H1 (cell line): ENCODE measurements around the gene APLP2. TPM values are rescaled to one million over a fixed set of nuclear protein-coding genes. Genes with fewer than 3 reads are reported as not detected.
A peak's percentile ranks its signal among the peaks of the same experiment; 100 is the strongest.

Experiments used
- CTCF ChIA-PET: fragments of 300-600 bp; sonication (Branson Sonifier 250); formaldehyde crosslinking; loops from one replicate; lab custom pipeline; 2021; ENCODE audit not compliant: partially characterized antibody; lab: Charles Lee
- POLR2A ChIA-PET: fragments of 300-600 bp; sonication (Branson Sonifier 250); formaldehyde crosslinking; loops from one replicate; lab custom pipeline; 2021; ENCODE audit warnings: inconsistent platforms; ENCODE audit not compliant: partially characterized antibody; lab: Charles Lee
- DNase-seq, 2 experiments: peaks; one replicate each; pipeline versions ENCODE4 v3.0.0 to v3.0.0-alpha.2; 2010 to 2022; ENCODE audit warnings: low spot score in 2 of 2, low read depth in 1 of 2, mixed read lengths in 1 of 2
- FAIRE-seq: peaks from 2 replicates; lab custom pipeline; 2011; peaks lifted over from hg19 to GRCh38; lab: Jason Lieb, UNC
- H2AFZ ChIP-seq: 2 replicates; pipeline ENCODE4 v1.8.1; 2012; ENCODE audit warnings: low read length, inconsistent platforms
- H2AK5ac ChIP-seq: 2 replicates; pipeline ENCODE4 v1.6.1; 2013; ENCODE audit warnings: low read depth, low read length
- H2BK120ac ChIP-seq: replicated peaks from 2 replicates; pipeline ENCODE3; 2013; ENCODE audit warnings: low read depth, low read length, inconsistent platforms
- H2BK12ac ChIP-seq: 2 replicates; pipeline ENCODE4 v1.6.1; 2013; ENCODE audit warnings: low read depth, low read length
- H2BK15ac ChIP-seq: 2 replicates; pipeline ENCODE4 v1.6.1; 2013; ENCODE audit warnings: low read length
- H2BK20ac ChIP-seq: 2 replicates; pipeline ENCODE4 v1.6.1; 2013; ENCODE audit warnings: low read length
- H2BK5ac ChIP-seq: 2 replicates; pipeline ENCODE4 v1.6.1; 2013; ENCODE audit warnings: low read depth, low read length
- H3K14ac ChIP-seq: 2 replicates; pipeline ENCODE4 v1.6.1; 2013; ENCODE audit warnings: inconsistent platforms; ENCODE audit not compliant: insufficient read length
- H3K18ac ChIP-seq: 2 replicates; pipeline ENCODE4 v1.6.1; 2013; ENCODE audit warnings: low read length; ENCODE audit errors: extremely low read depth
- H3K23ac ChIP-seq: 2 replicates; pipeline ENCODE4 v1.6.1; 2013; ENCODE audit warnings: inconsistent platforms; ENCODE audit not compliant: insufficient read length
- H3K23me2 ChIP-seq: 2 replicates; pipeline ENCODE4 v1.6.1; 2013; ENCODE audit warnings: low read depth, low read length
- H3K27ac ChIP-seq: 2 replicates; pipeline ENCODE4 v1.6.1; 2011; ENCODE audit warnings: low read depth, low read length, inconsistent platforms
- H3K27me3 ChIP-seq, 4 experiments: replicated peaks in 1 of 4; 1 replicate in 1 of 4; 2 replicates in 3 of 4; pipeline versions ENCODE4 v1.6.1 to v1.8.1; 2011 to 2013; ENCODE audit warnings: low read length in 3 of 4, mild to moderate bottlenecking in 3 of 4, inconsistent platforms in 2 of 4, mixed read lengths in 2 of 4, moderate library complexity in 1 of 4; ENCODE audit not compliant: control insufficient read depth in 3 of 4, insufficient read depth in 3 of 4; ENCODE audit errors: extremely low read depth in 1 of 4
- H3K36me3 ChIP-seq, 4 experiments: 2 replicates each; pipeline versions ENCODE4 v1.6.1 to v1.8.1; 2011 to 2013; ENCODE audit warnings: mild to moderate bottlenecking in 4 of 4, low read length in 3 of 4, moderate library complexity in 2 of 4, control low read depth in 1 of 4, inconsistent platforms in 1 of 4; ENCODE audit not compliant: insufficient read depth in 4 of 4, control insufficient read depth in 2 of 4
- H3K4ac ChIP-seq: replicated peaks from 2 replicates; pipeline ENCODE3; 2013; ENCODE audit warnings: low read length, low read depth, mixed read lengths, inconsistent platforms; ENCODE audit not compliant: insufficient read length
- H3K4me1 ChIP-seq, 4 experiments: replicated peaks in 1 of 4; 1 replicate in 1 of 4; 2 replicates in 3 of 4; pipeline versions ENCODE4 v1.6.1 to v1.8.1; 2011 to 2013; ENCODE audit warnings: low read length in 3 of 4, inconsistent platforms in 2 of 4, mixed read lengths in 1 of 4; ENCODE audit not compliant: insufficient read depth in 4 of 4, control insufficient read depth in 3 of 4
- H3K4me2 ChIP-seq, 2 experiments: 2 replicates each; pipeline versions ENCODE4 v1.6.1 to v1.8.1; 2011 to 2013; ENCODE audit warnings: low read depth in 2 of 2, low read length in 2 of 2, control low read depth in 1 of 2, inconsistent platforms in 1 of 2, mild to moderate bottlenecking in 1 of 2; ENCODE audit not compliant: insufficient read depth in 1 of 2
- H3K4me3 ChIP-seq, 4 experiments: fragments of 200-600, 300-600 bp in 1 of 4; sonication (generic), shearing (Covaris generic), sonication (Bioruptor Twin) in 1 of 4; 2 replicates each; pipeline versions ENCODE4 v1.5.1 to v1.8.1; 2011 to 2016; ENCODE audit warnings: low read length in 4 of 4, low read depth in 3 of 4, control low read depth in 2 of 4, inconsistent platforms in 2 of 4, mild to moderate bottlenecking in 2 of 4, mixed read lengths in 1 of 4, moderate library complexity in 1 of 4; ENCODE audit not compliant: insufficient read depth in 2 of 4; ENCODE audit errors: extremely low read depth in 1 of 4
- H3K56ac ChIP-seq: replicated peaks from 2 replicates; pipeline ENCODE3; 2013; ENCODE audit warnings: low read depth, mild to moderate bottlenecking, mixed read lengths, low read length, inconsistent platforms; ENCODE audit not compliant: insufficient read length
- H3K79me1 ChIP-seq: 2 replicates; pipeline ENCODE4 v1.6.1; 2013; ENCODE audit warnings: low read depth, low read length, control low read depth
- H3K79me2 ChIP-seq, 2 experiments: 2 replicates each; pipeline versions ENCODE4 v1.6.1 to v1.8.1; 2012 to 2013; ENCODE audit warnings: low read length in 2 of 2, mild to moderate bottlenecking in 2 of 2, inconsistent platforms in 1 of 2; ENCODE audit not compliant: insufficient read depth in 2 of 2, control insufficient read depth in 1 of 2
- H3K9ac ChIP-seq, 4 experiments: replicated peaks in 1 of 4; 1 replicate in 1 of 4; 2 replicates in 3 of 4; pipeline versions ENCODE4 v1.6.1 to v1.8.1; 2011 to 2013; ENCODE audit warnings: low read depth in 3 of 4, low read length in 3 of 4, control low read depth in 2 of 4, mild to moderate bottlenecking in 2 of 4, moderate library complexity in 2 of 4, inconsistent platforms in 1 of 4; ENCODE audit errors: extremely low read depth in 1 of 4
- H3K9me3 ChIP-seq, 2 experiments: 2 replicates each; pipeline versions ENCODE4 v1.6.1 to v1.8.1; 2012 to 2013; ENCODE audit warnings: mild to moderate bottlenecking in 2 of 2, moderate library complexity in 2 of 2, control low read depth in 1 of 2, inconsistent platforms in 1 of 2, low read depth in 1 of 2, low read length in 1 of 2, mixed read lengths in 1 of 2; ENCODE audit not compliant: insufficient read depth in 2 of 2
- H4K20me1 ChIP-seq, 2 experiments: replicated peaks in 1 of 2; 2 replicates each; pipeline versions ENCODE3 to v1.8.1; 2011 to 2013; ENCODE audit warnings: inconsistent platforms in 2 of 2, low read length in 2 of 2, mild to moderate bottlenecking in 1 of 2; ENCODE audit not compliant: insufficient read depth in 2 of 2, control insufficient read depth in 1 of 2
- H4K5ac ChIP-seq: 2 replicates; pipeline ENCODE4 v1.6.1; 2013; ENCODE audit warnings: low read length, low read depth, mixed read lengths, inconsistent platforms; ENCODE audit not compliant: insufficient read length
- H4K8ac ChIP-seq: 2 replicates; pipeline ENCODE4 v1.8.0; 2013; ENCODE audit warnings: mild to moderate bottlenecking, moderate library complexity, low read length, inconsistent platforms; ENCODE audit not compliant: insufficient read depth; ENCODE audit errors: extremely low read depth
- H4K91ac ChIP-seq: replicated peaks from 2 replicates; pipeline ENCODE3; 2013; ENCODE audit warnings: low read length, mixed read lengths, inconsistent platforms; ENCODE audit not compliant: insufficient read length
- CBX5 ChIP-seq: fragments of 300-800, 300-1000 bp; sonication (generic); IDR thresholded peaks from 2 replicates; pipeline ENCODE4 v1.7.1; 2016; ENCODE audit warnings: antibody characterized with exemption, low read length, low read depth
- CBX8 ChIP-seq: fragments of 300-800, 300-1000 bp; sonication (generic); IDR thresholded peaks from 2 replicates; pipeline ENCODE4 v1.7.1; 2016; ENCODE audit warnings: low read depth, low read length, borderline replicate concordance
- CHD2 ChIP-seq: IDR thresholded peaks from 2 replicates; pipeline ENCODE4 v1.6.1; 2012; ENCODE audit warnings: low read length, improper control_type of control experiment
- EGR1 ChIP-seq: IDR thresholded peaks from 2 replicates; pipeline ENCODE4 v1.6.1; 2011; ENCODE audit warnings: low read depth, low read length, borderline replicate concordance
- EP300 ChIP-seq, 2 experiments: IDR thresholded peaks; 1 replicate in 1 of 2; 2 replicates in 1 of 2; pipeline ENCODE4 v1.6.1; 2011 to 2012; ENCODE audit warnings: low read depth in 2 of 2, low read length in 2 of 2, mild to moderate bottlenecking in 2 of 2, borderline replicate concordance in 1 of 2, inconsistent platforms in 1 of 2, moderate library complexity in 1 of 2
- JUN ChIP-seq: IDR thresholded peaks from 2 replicates; pipeline ENCODE4 v1.6.1; 2011; ENCODE audit warnings: low read depth, mild to moderate bottlenecking, improper control_type of control experiment, low read length
- MAFK ChIP-seq: IDR thresholded peaks from 2 replicates; pipeline ENCODE4 v1.6.1; 2012; ENCODE audit warnings: low read depth, mild to moderate bottlenecking, improper control_type of control experiment, low read length
- NANOG ChIP-seq: IDR thresholded peaks from 2 replicates; pipeline ENCODE4 v1.6.1; 2011; ENCODE audit warnings: low read length, low read depth, mild to moderate bottlenecking, inconsistent platforms; ENCODE audit not compliant: insufficient read depth, poor library complexity, severe bottlenecking
- NRF1 ChIP-seq: IDR thresholded peaks from 2 replicates; pipeline ENCODE4 v1.6.1; 2011; ENCODE audit warnings: mild to moderate bottlenecking, low read depth, low read length, improper control_type of control experiment
- POLR2A ChIP-seq, 2 experiments: IDR thresholded peaks; 1 replicate in 1 of 2; 2 replicates in 1 of 2; pipeline ENCODE4 v1.6.1; 2011; ENCODE audit warnings: low read depth in 2 of 2, low read length in 2 of 2, mild to moderate bottlenecking in 2 of 2; ENCODE audit errors: control extremely low read depth in 1 of 2
- POLR2AphosphoS5 ChIP-seq: IDR thresholded peaks from 2 replicates; pipeline ENCODE4 v1.6.1; 2011; ENCODE audit warnings: low read depth, low read length
- RXRA ChIP-seq: IDR thresholded peaks from 2 replicates; pipeline ENCODE4 v1.6.1; 2011; ENCODE audit warnings: low read depth, mild to moderate bottlenecking, low read length, moderate library complexity; ENCODE audit not compliant: insufficient read depth
- SP2 ChIP-seq: IDR thresholded peaks from 2 replicates; pipeline ENCODE4 v1.6.1; 2012; ENCODE audit warnings: mild to moderate bottlenecking, low read length, inconsistent platforms
- SRF ChIP-seq: IDR thresholded peaks from 2 replicates; pipeline ENCODE4 v1.6.1; 2011; ENCODE audit warnings: mild to moderate bottlenecking, low read depth, low read length, moderate library complexity
- TCF12 ChIP-seq: IDR thresholded peaks from 2 replicates; pipeline ENCODE4 v1.6.1; 2011; ENCODE audit warnings: low read depth, mild to moderate bottlenecking, low read length
- WGBS, 2 experiments: shearing (Covaris generic) in 1 of 2; methylation state at CpG; one replicate each; pipeline versions ENCODE4 v1.1.6 to v1.1.7; 2013 to 2015; ENCODE audit warnings: low lambda C conversion rate in 2 of 2, mixed read lengths in 2 of 2, inconsistent platforms in 1 of 2, low coverage in 1 of 2, missing lambda C conversion rate in 1 of 2; ENCODE audit not compliant: insufficient replicate concordance in 2 of 2, insufficient coverage in 1 of 2, insufficient read length in 1 of 2; ENCODE audit errors: extremely low coverage in 1 of 2, missing lambda C conversion rate in 1 of 2; 5-methylcytosine and 5-hydroxymethylcytosine counted together
- polyA plus RNA-seq, 7 experiments: library from polyadenylated mRNA; depleted of rRNA in 3 of 7; stranded (reverse) in 5 of 7; unstranded in 2 of 7; fragments of >200 nt in 5 of 7; fragments of 200-250 nt in 2 of 7; gene quantifications; 1 replicate in 5 of 7; 2 replicates in 1 of 7; 4 replicates in 1 of 7; pipeline versions ENCODE4 v1.2.1 to v1.2.3, GENCODE V29; 2011 to 2013; ENCODE audit warnings: missing spikeins in 2 of 7, mixed read lengths in 2 of 7
- total RNA-seq: library from RNA; stranded (reverse); fragmentation: NEBNext Ultra II Directional; extraction: Animal tissue kit (Norgen Biotek cat#: 25700); gene quantifications from 2 replicates; pipeline ENCODE4 v1.2.1, GENCODE V29; 2021

Gene APLP2
- total and polyA plus RNA-seq, 2 of the 8 experiments (the other 6 are each of a cell fraction or from before 2014, with no cell fraction given), result 222 to 315 TPM

DNA sequence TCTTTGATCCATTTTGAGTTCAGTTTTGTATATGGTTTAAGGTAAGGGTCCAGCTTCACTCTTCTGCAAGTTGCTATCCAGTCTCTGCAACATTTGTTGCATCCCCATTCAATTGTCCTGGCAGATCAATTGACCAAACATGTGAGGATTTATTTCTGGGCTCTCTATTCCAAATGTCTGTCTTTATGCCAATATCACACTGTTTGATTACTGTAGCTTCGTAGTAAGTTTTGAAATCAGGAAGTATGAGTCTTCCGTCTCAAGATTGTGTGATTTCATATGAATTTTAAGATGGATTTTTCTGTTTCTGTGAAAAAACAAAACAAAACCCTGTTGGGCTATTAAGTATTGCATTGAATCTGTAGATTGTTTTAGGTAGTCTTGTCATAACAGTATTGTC, 17.0 kb downstream of the APLP2 start:
- Histone ChIP-seq H4K91ac (no peak overlapping the region), H3K4ac (no peak overlapping the region), H4K20me1 (peaks cover 0 to 11% of the 10 kb centered on the region in 2 experiments), H3K4me2 (0 out of 4 replicates have a peak overlapping the region, but pooled peaks of 1 of the 2 experiments have one; percentile 18), H3K4me3 (no peak overlapping the region), H2BK20ac (no peak overlapping the region), H3K79me2 (peaks cover 9 to 81% of the 10 kb centered on the region in 2 experiments), H3K23me2 (no peaks in the 10 kb centered on the region), H2BK120ac (no peak overlapping the region), H3K9me3 (peaks cover 3% of the 10 kb centered on the region in 2 experiments; a peak in 2 of 4 replicates), H4K5ac (no peak overlapping the region), H3K9ac (no peak overlapping the region), H3K14ac (no peak overlapping the region), H2AFZ (no peak overlapping the region), H3K4me1 (peaks cover 0 to 10% (median 3%) of the 10 kb centered on the region in 4 experiments; a peak in 3 of 7 replicates), H3K36me3 (peaks cover 0 to 3% (median 0%) of the 10 kb centered on the region in 4 experiments; a peak in 3 of 8 replicates), H4K8ac (no peak overlapping the region), H3K56ac (no peak overlapping the region), H2BK5ac (no peak overlapping the region), H2BK15ac (no peak overlapping the region), H2BK12ac (no peak overlapping the region), H3K79me1 (peaks cover 5% of the 10 kb centered on the region; the same call in 1 of the 2 replicates), H3K27me3 (no peaks in the 10 kb centered on the region), H3K18ac (no peak overlapping the region), H3K23ac (no peak overlapping the region), H2AK5ac (no peak overlapping the region), H3K27ac (no peak overlapping the region)
- 93% methylated on average over 2 of the region's 2 CpGs; no CpG with 5 or more reads in 1 of the 2 experiments for WGBS, 2 experiments
- CTCF ChIA-PET, result no interaction called here
- DNase-seq (no peak), FAIRE-seq (no peak)
- POLR2A ChIA-PET, result interaction anchor here (0.6 to 1.3 kb wide), 2 partner anchors 14 to 17 kb away, joined by 3 read pairs; partner anchors contain the start of gene APLP2
- no peak for TF ChIP-seq SP2
- TF ChIP-seq POLR2A (IDR thresholded peaks at IDR 0.05; ENCODE audit: control extremely low read depth in 1 of 2, low read depth in 2 of 2, low read length in 2 of 2), result no peak
- TF ChIP-seq JUN, result no peak
- TF ChIP-seq CHD2, result no peak
- no peak for TF ChIP-seq MAFK
- no peak for TF ChIP-seq CBX8
- TF ChIP-seq NANOG, result no peak
- TF ChIP-seq EGR1, result no peak
- no peak for TF ChIP-seq CBX5
- TF ChIP-seq SRF, result no peak
- no peak for TF ChIP-seq TCF12
- no peak for TF ChIP-seq RXRA
- TF ChIP-seq NRF1, result no peak
- TF ChIP-seq EP300 (IDR thresholded peaks at IDR 0.05; ENCODE audit: borderline replicate concordance in 1 of 2, low read depth in 2 of 2, low read length in 2 of 2), result no peak
- TF ChIP-seq POLR2AphosphoS5, result no peak
